ENCODE data around the gene GLB1L2. TPM values are rescaled to one million over a fixed set of nuclear protein-coding genes. Genes with fewer than 3 reads are reported as not detected.
"Not testable (repeated sequence)": the region's sequence is repeated elsewhere in the genome, so short reads cannot be mapped to it uniquely, and the experiment has no call there.

GLB1L2 gene
- total RNA-seq, 1 donor from 2014 or later: 1.8 TPM

- DNase-seq: no peak
These were observed 9.2 kb upstream of the GLB1L2 start for GRCh38 chr11:134322553-134322952.

- no peak for DNase-seq
These were observed 3.4 kb upstream of the GLB1L2 start for GRCh38 chr11:134328433-134328832.

- DNase-seq: no peak
These were observed 1.0 kb upstream of the GLB1L2 start for GRCh38 chr11:134330611-134331353.

- no peak for DNase-seq
These were observed 422 bp downstream of the GLB1L2 start for GRCh38 chr11:134332189-134332631.

GRCh38 chr11:134332782-134333181 lies 994 bp downstream of the GLB1L2 start:
- DNase-seq: no peak

GRCh38 chr11:134333312-134333711 lies 1.5 kb downstream of the GLB1L2 start:
- DNase-seq: no peak

- DNase-seq: no peak
These were observed 2.2 kb downstream of the GLB1L2 start for GRCh38 chr11:134333946-134334345.

- DNase-seq: no peak
These were observed 3.2 kb downstream of the GLB1L2 start for GRCh38 chr11:134334796-134335571.

GRCh38 chr11:134337051-134337450 lies 5.3 kb downstream of the GLB1L2 start:
- no peak for DNase-seq

GRCh38 chr11:134338068-134338467 lies 6.3 kb downstream of the GLB1L2 start:
- DNase-seq: no peak

- no peak for DNase-seq
These were observed 6.9 kb downstream of the GLB1L2 start for GRCh38 chr11:134338654-134339053.

- no peak for DNase-seq
These were observed 8.0 kb downstream of the GLB1L2 start for GRCh38 chr11:134339756-134340155.

GRCh38 chr11:134340354-134340964 lies 8.7 kb downstream of the GLB1L2 start:
- DNase-seq: no peak

- no peak for DNase-seq
These were observed 10.2 kb downstream of the GLB1L2 start for GRCh38 chr11:134341805-134342571.

GRCh38 chr11:134342572-134343340 lies 11.0 kb downstream of the GLB1L2 start:
- no peak for DNase-seq

- no peak for DNase-seq
These were observed 11.9 kb downstream of the GLB1L2 start for GRCh38 chr11:134343646-134344045.

- DNase-seq: not testable (repeated sequence)
These were observed 12.9 kb downstream of the GLB1L2 start for GRCh38 chr11:134344497-134345236.

GRCh38 chr11:134345237-134345550 lies 13.4 kb downstream of the GLB1L2 start:
- no peak for DNase-seq

GRCh38 chr11:134346101-134346975 lies 14.6 kb downstream of the GLB1L2 start:
- no peak for DNase-seq

GRCh38 chr11:134346976-134347350 lies 15.2 kb downstream of the GLB1L2 start:
- DNase-seq: no peak
